GM18870 (cell line): ENCODE results near the gene INO80.
A peak's percentile ranks its signal among the peaks of the same experiment; 100 is the strongest.
"Not testable (repeated sequence)": the region's sequence is repeated elsewhere in the genome, so short reads cannot be mapped to it uniquely, and the experiment has no call there.

ENCODE experiments used
- ATAC-seq: cut with Tn5 transposase; IDR thresholded peaks from one replicate; pipeline ENCODE4 v1.9.1; 2021; ENCODE audit warnings: moderate library complexity; ENCODE audit not compliant: unreplicated experiment

Gene INO80

DNA sequence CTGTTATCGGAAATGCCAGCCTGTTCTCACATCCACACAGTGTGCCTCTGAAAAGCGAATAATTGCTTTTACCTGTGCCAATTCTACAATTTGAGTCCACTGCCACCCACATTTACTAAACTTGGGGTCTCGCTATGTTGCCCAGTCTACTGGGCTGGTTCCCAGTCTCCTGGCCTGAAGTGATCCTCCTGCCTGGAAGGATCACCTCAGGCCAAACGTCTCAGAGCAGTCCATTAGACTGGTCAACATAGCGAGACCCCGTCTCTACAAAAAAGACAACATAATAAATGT lies 827 bp upstream of the INO80 start:
- ATAC-seq = no peak

DNA sequence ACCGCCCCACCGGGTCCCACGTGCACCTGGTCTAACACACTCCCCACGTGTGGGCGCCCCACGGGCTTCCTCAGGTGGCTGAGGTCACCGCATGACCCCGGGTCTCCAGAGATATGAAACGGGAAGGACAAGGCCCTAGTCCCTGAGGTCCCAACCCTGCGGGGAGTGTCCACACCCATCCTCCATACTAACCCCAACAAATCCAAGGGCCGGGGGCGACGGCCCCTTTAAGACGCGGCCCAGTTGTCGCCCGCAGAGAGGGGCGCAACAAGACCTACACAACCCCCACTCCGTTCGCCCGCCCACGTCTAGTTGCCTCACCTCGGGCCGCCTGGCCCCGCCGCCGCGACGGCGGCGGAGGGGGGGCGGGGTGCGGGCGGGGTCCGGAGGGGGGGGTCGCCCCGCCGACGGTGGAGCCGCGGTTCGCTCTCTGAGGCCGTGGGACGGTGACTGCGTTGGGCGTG lies 396 bp downstream of the INO80 start:
- peak; percentile 32 for ATAC-seq

DNA sequence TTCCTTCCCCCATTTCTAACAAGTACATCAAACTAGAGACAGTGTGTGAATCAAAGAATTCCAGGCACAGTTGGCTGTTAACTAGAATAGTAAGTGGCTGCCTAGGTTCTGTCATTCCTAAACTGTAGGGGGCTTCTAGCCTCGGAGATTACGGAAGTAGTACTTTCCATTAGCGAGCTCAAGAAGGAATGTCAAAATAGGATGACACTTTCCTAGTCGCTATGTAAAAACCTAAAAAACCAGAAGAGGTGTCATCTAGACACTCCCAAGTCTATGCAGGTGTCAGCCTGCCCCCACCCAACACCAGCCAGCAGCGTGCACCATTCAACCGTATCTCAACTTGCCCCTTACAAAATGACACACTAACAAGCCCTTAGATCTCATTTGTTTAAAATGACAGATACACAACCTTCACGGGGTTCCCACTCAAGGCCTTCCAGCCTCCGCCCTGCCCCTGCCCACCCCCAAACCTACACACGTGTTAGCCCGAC lies 874 bp downstream of the INO80 start:
- ATAC-seq = peak; percentile 16

DNA sequence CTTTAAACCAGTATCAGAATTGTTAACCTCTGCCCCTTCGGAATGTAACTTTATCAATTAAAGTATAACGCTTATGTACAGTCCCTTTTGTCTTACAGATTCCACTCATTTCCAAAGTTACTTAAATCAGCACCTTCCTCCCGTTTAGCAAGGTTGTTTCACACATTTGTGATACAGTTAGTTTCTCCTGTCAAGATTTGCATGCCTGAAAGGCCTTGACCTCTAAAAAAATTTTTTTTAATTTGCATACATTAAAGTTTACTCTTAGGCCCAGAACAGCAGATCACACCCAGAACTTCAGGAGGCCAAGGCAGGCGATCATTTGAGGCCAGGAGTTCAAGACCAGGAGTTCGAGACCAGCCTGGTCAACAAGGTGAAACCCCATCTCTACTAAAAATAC lies 9.1 kb downstream of the INO80 start:
- no peak for ATAC-seq

DNA sequence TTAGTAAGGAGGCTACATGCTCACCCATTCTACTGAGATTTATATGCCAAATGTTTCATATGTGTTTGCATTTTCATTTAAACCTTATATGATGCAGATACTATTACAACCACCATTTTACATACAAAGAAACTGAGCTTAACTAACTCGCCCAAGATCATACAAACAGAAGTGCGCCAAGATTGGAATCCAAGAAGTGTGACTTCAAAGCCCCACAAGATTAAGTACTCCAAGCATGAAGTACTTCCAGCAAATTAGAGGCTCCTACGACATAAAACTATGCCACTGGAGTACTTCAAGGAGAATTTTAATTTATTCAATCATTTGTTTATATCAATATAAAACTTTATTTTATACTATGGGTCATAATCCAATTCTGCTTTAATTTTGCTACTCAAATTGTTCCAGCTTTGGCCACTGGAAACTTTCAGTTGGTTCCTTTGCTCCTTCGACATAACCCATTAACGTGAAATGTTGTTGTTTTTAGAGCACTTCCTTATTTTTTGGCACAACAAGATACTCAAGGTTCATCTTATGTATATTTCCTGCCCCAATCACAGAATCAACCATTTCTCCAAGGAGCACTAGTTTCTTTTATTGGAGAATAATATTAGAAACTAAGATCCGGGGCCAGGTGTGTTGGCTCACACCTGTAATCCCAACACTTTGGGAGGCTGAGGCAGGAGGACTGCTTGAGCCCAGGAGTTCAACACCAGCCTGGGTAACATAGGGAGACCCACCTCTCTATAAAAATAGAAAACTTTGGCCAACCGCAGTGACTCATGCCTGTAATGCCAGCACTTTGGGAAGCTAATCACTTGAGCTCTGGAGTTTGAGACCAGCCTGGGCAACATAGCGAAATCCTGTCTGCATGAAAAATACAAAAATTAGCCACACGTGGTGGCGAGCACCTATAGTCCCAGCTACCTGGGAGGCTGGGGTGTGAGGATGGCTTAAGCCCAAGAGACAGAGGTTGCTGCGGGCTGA lies 10.4 kb downstream of the INO80 start:
- ATAC-seq = no peak

DNA sequence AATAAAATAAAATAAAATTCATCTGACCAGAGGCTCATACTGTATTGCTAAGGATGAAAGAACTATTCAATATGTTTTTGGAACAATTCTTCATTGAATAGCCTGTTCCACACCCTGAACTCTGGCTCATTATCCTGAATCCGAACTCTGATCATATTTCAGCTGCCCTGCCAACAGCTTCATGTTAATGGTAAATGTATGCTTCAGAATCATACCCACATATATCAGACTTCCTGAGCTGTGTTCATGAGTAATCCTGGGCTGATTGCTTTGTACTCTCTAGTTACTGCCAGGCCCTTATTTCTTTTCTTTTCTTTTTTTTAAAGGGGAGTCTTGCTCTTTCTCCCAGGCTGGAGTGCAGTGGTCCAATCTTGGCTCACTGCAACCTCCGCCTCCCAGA lies 11.8 kb downstream of the INO80 start:
- ATAC-seq = no peak

DNA sequence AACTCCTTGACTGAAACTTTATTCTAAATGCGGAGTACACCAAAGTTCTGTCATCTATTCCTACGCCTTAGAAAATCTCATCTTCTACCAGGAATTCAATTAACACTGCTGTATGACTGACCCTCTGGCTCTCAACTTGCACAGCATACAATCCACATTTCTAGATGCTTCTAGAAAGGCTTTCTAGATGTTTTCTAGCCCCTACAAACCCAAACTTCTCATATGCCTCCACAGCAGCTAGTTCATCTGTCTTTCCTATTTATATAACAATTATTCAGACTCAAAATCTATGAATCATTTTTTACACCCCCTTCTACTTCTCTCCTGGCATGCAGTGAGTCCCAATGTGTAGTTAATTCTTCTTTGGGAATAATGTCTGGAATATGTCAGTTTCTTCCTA lies 13.2 kb downstream of the INO80 start:
- no peak for ATAC-seq

DNA sequence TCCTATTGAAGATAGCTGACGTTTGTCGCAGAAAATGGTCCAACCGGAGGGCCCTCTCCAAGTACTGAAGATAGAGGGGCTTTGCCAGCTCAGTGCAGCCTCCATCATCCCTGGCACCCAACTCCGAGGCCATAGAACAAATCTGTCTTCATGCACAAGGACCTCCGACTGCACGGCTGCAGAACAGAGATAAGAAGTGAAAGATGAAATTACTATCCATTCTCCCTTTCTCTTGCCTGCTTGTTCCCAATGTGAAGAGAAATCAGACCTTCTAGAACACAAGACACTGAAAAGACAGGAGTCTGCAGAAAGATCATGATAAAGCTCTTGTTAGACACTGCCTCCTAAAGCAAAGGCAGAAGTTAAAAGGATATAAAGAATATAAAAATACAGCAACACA lies 19.9 kb downstream of the INO80 start:
- ATAC-seq = no peak

DNA sequence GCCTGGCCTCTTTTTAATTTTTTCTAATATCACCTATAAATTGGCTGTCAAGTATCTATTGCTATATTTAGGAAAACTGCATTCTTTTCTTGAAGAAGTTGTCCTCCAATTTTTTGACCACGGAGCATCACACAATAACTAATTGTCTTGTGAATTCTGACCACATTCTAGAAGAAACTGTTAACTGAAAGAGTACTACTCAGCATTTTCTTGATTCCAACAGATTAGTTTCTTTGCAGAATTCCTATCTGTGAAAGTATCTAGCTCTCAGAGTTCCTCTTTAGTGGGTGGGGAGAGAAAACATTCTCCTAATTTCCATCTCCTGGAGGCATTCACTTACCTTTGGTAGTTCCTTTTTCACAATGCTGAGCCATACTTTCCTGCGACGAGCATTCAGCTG lies 31.1 kb downstream of the INO80 start:
- no peak for ATAC-seq

DNA sequence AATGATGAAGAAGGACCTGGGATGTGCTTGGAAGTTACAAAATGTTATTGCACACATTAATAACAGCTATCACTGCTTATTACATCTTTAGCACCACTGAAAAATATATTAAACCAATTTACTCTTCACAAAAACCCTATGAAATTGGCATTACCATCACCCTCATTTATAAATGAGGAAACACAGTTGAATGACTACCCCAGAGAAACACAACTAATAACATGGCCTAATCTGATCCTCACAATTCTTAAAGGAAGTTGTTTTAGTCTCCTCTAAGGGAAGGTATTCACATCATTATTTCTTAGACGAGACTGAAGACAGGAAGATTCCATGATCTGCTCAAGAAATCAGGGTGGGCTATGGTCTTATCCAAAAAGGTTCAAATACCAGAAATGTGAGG lies 35.9 kb downstream of the INO80 start:
- ATAC-seq = no peak

DNA sequence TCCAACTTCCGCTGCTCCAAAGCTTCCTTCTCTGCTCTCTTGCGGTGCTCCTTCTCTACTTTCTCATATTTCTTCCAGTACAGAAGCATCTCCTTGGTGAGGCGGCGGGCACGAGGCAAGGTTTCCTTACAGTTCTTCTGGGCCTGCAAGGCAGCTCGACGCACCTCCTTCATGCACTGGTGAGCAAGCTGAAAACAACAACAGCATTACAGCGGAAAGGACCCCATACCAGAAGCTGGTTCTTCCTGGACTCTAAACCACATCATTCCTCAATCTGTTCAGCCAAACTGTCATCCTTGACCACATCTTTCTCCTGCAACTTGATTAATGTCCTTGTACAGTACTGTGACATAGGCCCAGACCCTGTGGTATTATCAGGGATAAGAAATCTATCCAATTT lies 36.4 kb downstream of the INO80 start:
- no peak for ATAC-seq

DNA sequence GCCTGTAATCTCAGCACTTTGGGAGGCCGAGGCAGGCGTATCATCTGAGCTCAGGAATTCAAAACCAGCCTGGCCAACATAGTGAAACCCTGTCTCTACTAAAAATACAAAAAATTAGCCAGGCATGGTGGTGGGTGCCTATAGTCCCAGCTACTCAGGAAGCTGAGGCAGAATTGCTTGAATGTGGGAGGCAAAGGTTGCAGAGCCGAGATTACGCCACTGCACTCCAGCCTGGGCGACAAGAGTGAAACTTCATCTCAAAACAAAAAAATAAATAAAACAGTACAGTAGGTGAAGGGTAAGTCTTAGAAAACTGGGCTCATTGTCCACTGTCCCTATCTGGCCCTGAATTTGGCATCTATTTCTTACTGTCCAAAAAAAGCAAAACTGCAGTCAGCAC lies 37.2 kb downstream of the INO80 start:
- ATAC-seq = not testable (repeated sequence)

DNA sequence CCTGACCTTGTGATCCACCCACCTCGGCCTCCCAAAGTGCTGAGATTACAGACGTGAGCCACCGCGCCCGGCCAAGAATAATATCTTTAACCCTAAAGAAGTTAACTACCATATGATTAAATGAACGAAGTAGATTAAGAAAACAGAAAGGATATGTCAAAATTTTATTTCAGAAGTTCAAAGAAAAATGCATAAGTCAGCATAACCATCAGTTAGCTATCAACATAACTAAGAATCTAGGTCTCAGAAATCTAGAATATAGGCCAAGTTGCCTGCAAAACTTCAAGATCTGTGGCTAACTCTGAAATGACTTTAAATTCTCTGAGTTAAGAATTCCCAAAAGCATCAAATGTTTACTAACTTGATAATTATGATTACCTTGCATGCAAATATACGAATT lies 38.0 kb downstream of the INO80 start:
- no peak for ATAC-seq

DNA sequence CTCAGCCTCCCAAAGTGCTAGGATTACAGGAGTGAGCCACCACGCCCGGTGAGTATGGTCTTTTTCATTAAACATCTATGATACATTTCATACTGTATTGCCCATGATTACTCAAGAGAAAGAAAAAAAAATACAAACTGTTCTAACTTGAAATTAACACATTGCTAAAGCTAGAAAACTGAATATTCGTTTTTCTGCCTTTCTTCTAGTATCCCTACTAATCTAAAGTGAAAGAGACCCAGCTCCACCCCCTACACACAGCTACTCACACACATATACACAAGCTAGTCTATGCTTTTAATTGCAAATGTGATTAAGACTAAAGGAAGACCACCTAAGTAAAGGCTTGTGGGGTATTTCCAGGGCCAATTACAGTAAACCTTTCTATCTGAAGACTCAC lies 43.1 kb downstream of the INO80 start:
- ATAC-seq = no peak

DNA sequence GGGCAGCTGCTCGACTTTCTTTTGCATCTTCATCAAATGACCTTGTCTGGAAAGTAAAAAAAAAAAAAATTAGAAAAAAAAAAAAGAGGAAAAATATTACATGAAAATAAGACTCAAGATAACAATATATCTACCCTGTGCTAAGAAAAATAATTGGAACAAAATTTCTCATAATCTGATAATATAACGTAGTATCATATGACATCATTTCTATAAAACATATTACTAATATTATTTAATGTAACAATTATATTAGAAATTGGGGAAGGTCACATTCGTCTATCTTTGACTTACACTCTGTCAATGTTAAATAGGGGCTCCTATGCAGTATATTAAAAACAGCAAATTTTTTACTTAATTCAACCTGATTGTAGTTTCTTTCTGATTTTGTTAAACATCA lies 44.1 kb downstream of the INO80 start:
- no peak for ATAC-seq

DNA sequence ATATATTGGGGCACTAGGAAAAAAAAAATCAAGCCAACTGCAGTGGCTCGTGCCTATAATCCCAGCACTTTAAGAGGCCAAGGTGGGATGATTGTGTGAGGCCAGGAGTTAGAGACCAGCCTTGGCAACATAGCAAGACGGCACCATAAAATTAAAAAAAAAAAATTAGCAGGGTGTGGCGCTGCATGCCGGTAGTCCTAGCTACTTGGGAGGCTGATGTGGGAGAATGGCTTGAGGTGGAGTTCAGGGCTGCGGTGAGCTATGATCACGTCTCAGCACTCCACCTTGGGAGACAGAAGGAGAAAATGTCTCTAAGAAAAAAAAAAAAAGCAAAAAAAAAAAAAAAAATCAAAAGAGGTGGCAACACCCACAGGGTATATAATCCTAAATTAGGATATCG lies 49.6 kb downstream of the INO80 start:
- ATAC-seq = no peak

DNA sequence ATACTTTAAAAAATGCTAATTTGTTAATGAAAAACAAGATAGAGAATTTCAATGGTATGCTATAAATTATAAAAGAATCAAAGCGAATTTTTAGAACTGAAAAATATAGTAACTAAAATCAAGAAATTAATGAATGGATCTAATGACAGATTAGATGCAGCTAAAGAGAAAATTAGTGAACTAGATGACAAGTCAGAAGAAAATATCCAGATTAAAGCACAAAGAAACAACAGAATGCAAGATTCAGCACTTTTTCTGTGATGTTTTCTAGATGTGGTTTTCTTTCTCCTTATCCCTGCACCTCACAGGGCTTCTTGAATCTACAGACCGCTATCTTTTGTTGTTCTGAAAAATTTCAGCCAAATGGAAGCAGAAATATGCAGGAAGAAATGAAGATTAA lies 54.4 kb downstream of the INO80 start:
- ATAC-seq = no peak

DNA sequence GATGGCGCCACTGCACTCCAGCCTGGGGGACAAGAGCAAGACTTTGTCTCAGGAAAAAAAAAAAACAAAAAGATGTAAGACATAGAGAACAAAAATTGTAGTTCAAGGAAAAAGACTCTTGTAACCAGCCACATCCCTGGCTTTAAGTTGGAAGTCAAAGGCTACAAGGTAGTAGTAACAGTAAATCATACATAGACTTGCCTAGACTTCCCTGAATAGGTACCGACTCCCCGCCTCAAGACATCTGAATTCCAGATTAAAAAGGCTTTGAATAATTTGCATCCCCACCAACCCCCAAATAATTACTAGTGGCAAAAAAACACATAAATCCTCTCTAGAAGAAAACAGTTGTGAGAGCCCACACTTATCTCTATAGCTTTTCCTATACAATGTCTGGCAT lies 55.6 kb downstream of the INO80 start:
- no peak for ATAC-seq

DNA sequence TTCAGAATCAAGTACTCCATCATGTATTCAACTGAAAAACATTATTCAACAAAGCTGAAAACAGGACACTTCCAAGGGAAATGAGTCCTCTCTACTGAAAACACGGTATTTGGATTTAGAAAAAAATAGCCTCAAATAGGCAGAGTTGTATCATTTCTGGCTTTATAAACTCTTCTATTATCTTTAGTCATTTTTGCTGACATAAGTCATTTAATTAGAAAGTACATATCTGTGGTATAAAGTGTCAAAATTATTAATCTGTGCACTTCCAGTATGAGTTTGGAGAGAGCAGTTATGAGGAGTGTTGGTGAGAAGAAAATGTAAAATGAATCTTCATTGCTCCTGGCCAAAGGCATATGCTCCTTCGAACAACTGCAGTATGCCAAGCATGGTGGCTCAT lies 59.3 kb downstream of the INO80 start:
- ATAC-seq = no peak

DNA sequence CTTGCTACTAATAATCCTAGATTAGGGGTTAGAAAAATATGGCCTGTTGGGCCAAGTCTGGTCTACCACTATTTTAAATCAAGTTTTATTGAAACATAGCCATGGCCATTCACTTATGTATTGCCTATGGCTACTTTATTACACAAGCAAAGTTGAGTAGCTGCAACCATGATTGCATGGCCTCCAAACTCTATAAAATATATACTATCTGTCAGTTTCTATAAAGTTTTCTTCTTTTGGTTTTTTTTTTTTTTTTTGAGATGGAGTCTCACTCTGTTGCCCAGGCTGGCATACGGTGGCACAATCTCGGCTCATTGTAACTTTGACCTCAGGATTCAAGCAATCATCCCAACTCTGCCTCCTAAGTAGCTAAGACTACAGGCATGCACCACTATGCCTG lies 60.4 kb downstream of the INO80 start:
- ATAC-seq = no peak

DNA sequence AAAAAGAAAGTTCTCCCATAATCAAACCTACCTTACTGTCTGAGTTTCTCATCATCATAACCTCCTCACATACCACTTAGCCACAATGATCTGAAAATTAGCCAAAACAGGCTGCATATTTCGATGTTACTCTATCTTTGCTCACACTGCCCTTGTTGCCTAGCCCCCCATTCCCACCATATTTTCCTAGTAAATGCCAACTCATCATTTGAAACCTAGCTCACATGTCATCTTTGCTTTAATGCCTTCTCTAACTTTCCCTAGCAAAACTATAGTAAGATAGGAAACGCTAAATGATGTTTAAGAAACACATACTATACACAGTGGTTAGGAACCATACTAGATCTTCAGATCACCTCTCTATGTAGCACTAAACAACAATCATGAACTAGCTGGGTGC lies 64.9 kb downstream of the INO80 start:
- no peak for ATAC-seq

DNA sequence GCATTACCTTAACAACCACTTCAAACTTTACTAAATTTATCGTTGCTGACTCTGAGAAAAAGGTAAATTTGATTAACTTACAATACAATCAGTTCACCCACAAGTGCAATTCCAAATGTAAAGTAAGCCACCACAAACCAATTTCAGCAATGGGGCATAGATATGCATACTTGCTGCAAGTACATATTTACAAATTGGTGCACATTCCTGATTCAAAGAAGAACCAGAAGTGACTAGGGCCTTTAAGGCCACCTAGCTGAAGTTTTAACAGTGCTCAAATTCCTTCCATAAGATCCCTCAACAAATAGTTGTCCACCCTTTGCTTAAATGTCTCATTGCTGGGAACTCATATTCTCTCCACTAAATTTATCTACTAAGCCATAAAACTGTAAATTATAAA lies 67.2 kb downstream of the INO80 start:
- ATAC-seq = no peak

DNA sequence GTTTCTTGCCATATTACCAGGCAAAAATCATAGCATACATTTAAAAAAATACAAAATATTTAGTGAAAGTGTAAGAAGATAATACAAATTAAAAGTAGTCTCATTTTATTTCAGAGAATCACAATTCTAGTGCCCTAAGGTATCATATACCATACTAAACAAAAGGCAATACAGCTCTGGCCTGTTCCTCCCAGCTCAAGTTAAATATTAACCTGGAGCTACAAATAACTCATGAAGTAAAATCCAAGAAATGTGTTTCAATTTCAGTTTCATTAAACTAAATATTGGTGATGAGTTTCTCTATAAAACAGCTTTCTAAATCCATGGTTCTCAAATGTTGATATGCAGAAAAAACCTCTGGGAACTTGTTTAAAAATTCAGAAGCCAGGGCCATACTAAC lies 67.7 kb downstream of the INO80 start:
- ATAC-seq = no peak
